Measurements from ENCODE around the gene TRPM5. TPM values are rescaled to one million over a fixed set of nuclear protein-coding genes. Genes with fewer than 3 reads are reported as not detected.

TRPM5 gene
- total and polyA plus RNA-seq, 2 of the 4 experiments (the other 2 are of a cell fraction) = not detected

DNA sequence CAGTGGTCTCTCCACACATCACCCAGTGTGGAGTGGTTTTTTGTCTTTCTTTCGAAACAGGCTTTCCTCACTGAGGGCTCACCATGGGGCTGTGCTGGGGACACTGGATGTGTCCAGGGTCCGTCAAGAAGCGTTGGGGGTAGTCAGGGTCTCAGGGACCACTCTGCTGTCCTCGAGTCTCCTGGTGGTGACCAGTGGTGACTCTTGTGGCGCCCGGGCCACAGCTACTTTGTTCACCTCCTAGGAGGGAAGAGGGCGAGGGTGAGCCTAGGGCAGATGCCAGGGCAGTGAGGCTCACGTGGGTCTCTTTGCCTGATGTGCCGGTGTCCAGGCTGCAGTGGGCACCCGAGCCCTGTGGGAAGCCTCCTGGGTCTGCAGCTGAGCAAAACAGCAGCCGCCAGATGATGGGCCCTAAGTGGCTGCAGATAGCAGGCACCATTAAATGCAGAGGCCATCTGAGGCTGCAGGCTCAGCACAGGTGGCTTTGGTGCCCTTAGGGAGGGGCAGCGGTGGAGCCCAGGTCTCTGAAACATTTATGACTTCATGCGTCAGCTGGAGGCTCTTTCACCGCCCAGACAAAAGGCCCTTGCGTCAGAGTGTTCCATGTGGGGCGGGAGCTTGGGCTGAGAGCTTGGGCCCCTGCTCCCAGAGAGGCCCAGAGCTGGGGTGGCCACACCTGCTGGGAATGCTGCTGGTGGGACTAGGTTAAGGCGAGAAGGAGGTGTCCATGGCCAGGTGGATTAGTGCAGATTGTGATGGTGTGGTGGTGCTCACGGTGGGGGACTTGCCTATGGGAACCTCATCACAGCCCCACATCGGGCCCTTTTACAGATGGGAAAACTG is 30.0 kb upstream of the TRPM5 start:
- no peak overlapping the region for H3K14ac ChIP-seq (replicated peaks; ENCODE audit: low read depth, low read length)
- no peak overlapping the region for H2AK9ac ChIP-seq (replicated peaks; ENCODE audit: low read depth, low read length, poor library complexity)
- no peaks in the 10 kb centered on the region for H3K4me1 ChIP-seq (ENCODE audit: control insufficient read depth, insufficient read depth, low read length)
- ChIA-PET CTCF (interaction anchor here (0.6 kb wide), 1 partner anchor 58 kb away, joined by 3 read pairs; no protein-coding TSS in a partner anchor), POLR2A (ENCODE audit: unreplicated experiment) (no interaction called here)
- no peak overlapping the region for H3K4ac ChIP-seq (ENCODE audit: low read depth, low read length)
- no peak overlapping the region for H3K18ac ChIP-seq (ENCODE audit: low read depth, low read length)
- no peak overlapping the region for H3K4me2 ChIP-seq (ENCODE audit: low read depth, low read length)
- H3K9ac ChIP-seq (ENCODE audit: low read depth, low read length) = no peak overlapping the region
- no peak overlapping the region for H4K5ac ChIP-seq (ENCODE audit: low read depth, low read length)
- ATAC-seq (ENCODE audit: low read depth) (no peak), DNase-seq (no peak)
- no peak overlapping the region for H4K8ac ChIP-seq (ENCODE audit: low read depth in 2 of 2, low read length in 2 of 2)
- no peak overlapping the region for H2BK120ac ChIP-seq (ENCODE audit: low read depth, low read length)
- H4K91ac ChIP-seq (ENCODE audit: insufficient read depth, low read depth, low read length) = no peak overlapping the region
- in situ Hi-C loops (cut with MboI; ENCODE audit: low sequenced_read_pairs) = no loop called here
- no peaks in the 10 kb centered on the region for H3K9me3 ChIP-seq (ENCODE audit: control insufficient read depth, insufficient read depth, low read length)
- no peak for TF ChIP-seq SMC3 (IDR thresholded peaks at IDR 0.05; ENCODE audit: low read depth, low read length)
- H3K79me1 ChIP-seq (ENCODE audit: low read depth in 1 of 2, low read length in 2 of 2) = no peaks in the 10 kb centered on the region
- H3K56ac ChIP-seq (ENCODE audit: extremely low read depth, insufficient read depth, low read length) = no peak overlapping the region
- dilution Hi-C loops (cut with HindIII; ENCODE audit: low sequenced_read_pairs, unreplicated experiment) = no loop called here
- no peak overlapping the region for H2AFZ ChIP-seq (replicated peaks; ENCODE audit: low read length, poor library complexity)
- 70% methylated on average over 15 of the region's 19 CpGs; no CpG with 5 or more reads in 1 of the 2 experiments for WGBS, 2 experiments (ENCODE audit: extremely low coverage in 2 of 2, insufficient read length in 1 of 2)
- H2BK5ac ChIP-seq (ENCODE audit: low read depth, low read length, poor library complexity, severe bottlenecking) = no peak overlapping the region
- no peaks in the 10 kb centered on the region; the same call in 1 of the 2 replicates for H4K20me1 ChIP-seq (ENCODE audit: insufficient read depth, low read length)
- H2AK5ac ChIP-seq (ENCODE audit: low read depth, low read length) = no peak overlapping the region
- no TSS peak for BruUV-seq (replicated peaks)
- H2BK15ac ChIP-seq (ENCODE audit: low read depth, low read length) = no peak overlapping the region
- no peaks in the 10 kb centered on the region for H3K36me3 ChIP-seq (ENCODE audit: control insufficient read depth, insufficient read depth, low read length)
- intact Hi-C loops (cut with micrococcal nuclease) = no loop called here
- H3K9me1 ChIP-seq (ENCODE audit: insufficient read depth, low read length) = no peaks in the 10 kb centered on the region
- H3K23ac ChIP-seq (ENCODE audit: low read depth, low read length) = no peak overlapping the region
- H3K27ac ChIP-seq (ENCODE audit: insufficient read depth, low read length) = no peak overlapping the region
- no peak overlapping the region for H2BK20ac ChIP-seq (ENCODE audit: low read depth, low read length)
- H3K4me3 ChIP-seq (ENCODE audit: insufficient read depth, low read depth, low read length) = no peak overlapping the region
- H3K27me3 ChIP-seq (ENCODE audit: control insufficient read depth, insufficient read depth, low read length) = peaks cover 30% of the 10 kb centered on the region
